Endothelial cell of umbilical vein (primary cell): ENCODE measurements around the gene ZNF644.

ENCODE experiments used
- EZH2 ChIP-seq: IDR thresholded peaks from 2 replicates; pipeline ENCODE4 v1.6.1; 2012; ENCODE audit warnings: borderline replicate concordance, low read depth, mild to moderate bottlenecking, moderate library complexity, low read length, inconsistent platforms; ENCODE audit not compliant: severe bottlenecking
- POLR2A ChIP-seq: IDR thresholded peaks from 2 replicates; pipeline ENCODE4 v1.6.1; 2012; ENCODE audit warnings: low read depth, mild to moderate bottlenecking, control low read depth, low read length
- TF ChIP-seq, protein P1 (sequence below), 2 donors: IDR thresholded peaks; 1 replicate in 1 of 2; 2 replicates in 1 of 2; pipeline ENCODE4 v1.5.1; 2011; ENCODE audit warnings: low read length in 2 of 2, mild to moderate bottlenecking in 2 of 2, moderate library complexity in 2 of 2, control low read depth in 1 of 2, inconsistent platforms in 1 of 2, low read depth in 1 of 2; ENCODE audit not compliant: insufficient read depth in 1 of 2; ENCODE audit errors: extremely low read depth in 1 of 2

DNA sequence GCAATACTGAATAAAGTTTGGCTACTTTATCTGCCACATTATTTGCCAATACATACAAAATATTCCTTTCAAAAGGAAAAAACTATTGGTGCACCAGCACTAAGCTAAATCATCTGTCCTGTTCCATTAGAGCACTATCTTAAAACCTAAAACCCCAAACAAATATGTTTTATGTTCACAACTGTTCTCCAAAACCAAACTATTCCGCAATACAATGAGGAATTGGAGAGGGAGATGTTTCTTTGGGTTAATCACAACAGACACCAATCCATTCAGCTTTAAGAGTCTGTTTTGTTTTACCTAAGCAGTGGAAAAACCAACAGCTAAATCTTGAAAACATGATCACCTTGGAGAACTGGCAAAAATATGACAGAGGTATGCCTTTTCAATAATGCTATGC lies 85.1 kb downstream of the ZNF644 start:
- TF ChIP-seq EZH2 = no peak
- no peak for TF ChIP-seq POLR2A
- TF ChIP-seq, protein P1, sequence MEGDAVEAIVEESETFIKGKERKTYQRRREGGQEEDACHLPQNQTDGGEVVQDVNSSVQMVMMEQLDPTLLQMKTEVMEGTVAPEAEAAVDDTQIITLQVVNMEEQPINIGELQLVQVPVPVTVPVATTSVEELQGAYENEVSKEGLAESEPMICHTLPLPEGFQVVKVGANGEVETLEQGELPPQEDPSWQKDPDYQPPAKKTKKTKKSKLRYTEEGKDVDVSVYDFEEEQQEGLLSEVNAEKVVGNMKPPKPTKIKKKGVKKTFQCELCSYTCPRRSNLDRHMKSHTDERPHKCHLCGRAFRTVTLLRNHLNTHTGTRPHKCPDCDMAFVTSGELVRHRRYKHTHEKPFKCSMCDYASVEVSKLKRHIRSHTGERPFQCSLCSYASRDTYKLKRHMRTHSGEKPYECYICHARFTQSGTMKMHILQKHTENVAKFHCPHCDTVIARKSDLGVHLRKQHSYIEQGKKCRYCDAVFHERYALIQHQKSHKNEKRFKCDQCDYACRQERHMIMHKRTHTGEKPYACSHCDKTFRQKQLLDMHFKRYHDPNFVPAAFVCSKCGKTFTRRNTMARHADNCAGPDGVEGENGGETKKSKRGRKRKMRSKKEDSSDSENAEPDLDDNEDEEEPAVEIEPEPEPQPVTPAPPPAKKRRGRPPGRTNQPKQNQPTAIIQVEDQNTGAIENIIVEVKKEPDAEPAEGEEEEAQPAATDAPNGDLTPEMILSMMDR (IDR thresholded peaks at IDR 0.05; ENCODE audit: extremely low read depth in 1 of 2, insufficient read depth in 1 of 2, low read depth in 1 of 2, low read length in 2 of 2) = no peak
